BE2C (cell line): Measurements from ENCODE around the gene QPCT.

Experiments used
- DNase-seq: peaks from one replicate; pipeline ENCODE4 v3.0.0-alpha.2; 2020
- H3K27me3 ChIP-seq: fragments of 250-450 bp; sonication (Bioruptor Pico); 2 replicates; pipeline ENCODE4 v1.5.1; 2020; ENCODE audit warnings: mild to moderate bottlenecking
- H3K36me3 ChIP-seq: fragments of 250-450 bp; sonication (Bioruptor Pico); 2 replicates; pipeline ENCODE4 v1.5.1; 2020; ENCODE audit warnings: mild to moderate bottlenecking
- H3K4me1 ChIP-seq: fragments of 250-450 bp; sonication (Bioruptor Pico); 2 replicates; pipeline ENCODE4 v1.5.1; 2020
- H3K4me3 ChIP-seq: 2 replicates; pipeline ENCODE4 v1.5.1; 2011; ENCODE audit warnings: low read depth, low read length
- H3K9me3 ChIP-seq: fragments of 250-450 bp; sonication (Bioruptor Pico); 2 replicates; pipeline ENCODE4 v1.5.1; 2020
- CTCF ChIP-seq: IDR thresholded peaks from 2 replicates; pipeline ENCODE4 v1.5.1; 2012; ENCODE audit warnings: mild to moderate bottlenecking, low read depth, low read length

Gene QPCT

GRCh38 chr2:37337620-37338280, 6.7 kb upstream of the QPCT start:
- Histone ChIP-seq H3K36me3 (no peaks in the 10 kb centered on the region), H3K9me3 (no peaks in the 10 kb centered on the region)

GRCh38 chr2:37338933-37339332, 5.5 kb upstream of the QPCT start:
- Histone ChIP-seq H3K9me3 (no peaks in the 10 kb centered on the region), H3K4me1 (peaks cover 19% of the 10 kb centered on the region), H3K27me3 (no peaks in the 10 kb centered on the region), H3K36me3 (no peaks in the 10 kb centered on the region), H3K4me3 (no peak overlapping the region)
- no peak for DNase-seq
- no peak for TF ChIP-seq CTCF

More at GRCh38 chr2:37337620-37338280, 6.7 kb upstream of the QPCT start:
- no peak overlapping the region for H3K4me3 ChIP-seq
- no peaks in the 10 kb centered on the region for H3K27me3 ChIP-seq
- TF ChIP-seq CTCF = no peak
- peaks cover 14% of the 10 kb centered on the region for H3K4me1 ChIP-seq
- no peak for DNase-seq

- Histone ChIP-seq H3K9me3 (no peaks in the 10 kb centered on the region), H3K4me1 (peaks cover 19% of the 10 kb centered on the region), H3K27me3 (no peaks in the 10 kb centered on the region), H3K36me3 (no peaks in the 10 kb centered on the region), H3K4me3 (no peak overlapping the region)
- DNase-seq = no peak
- TF ChIP-seq CTCF = no peak
Measured at GRCh38 chr2:37340637-37341036, 3.8 kb upstream of the QPCT start.

- H3K4me3 ChIP-seq = no peak overlapping the region
- no peaks in the 10 kb centered on the region for H3K9me3 ChIP-seq
- no peak for TF ChIP-seq CTCF
- no peaks in the 10 kb centered on the region for H3K27me3 ChIP-seq
- no peaks in the 10 kb centered on the region for H3K36me3 ChIP-seq
- DNase-seq = peak; percentile 40
- peaks cover 19% of the 10 kb centered on the region for H3K4me1 ChIP-seq
Measured at GRCh38 chr2:37342591-37343220, 1.7 kb upstream of the QPCT start.

- no peaks in the 10 kb centered on the region for H3K27me3 ChIP-seq
- peak; percentile 47 for TF ChIP-seq CTCF
- H3K9me3 ChIP-seq = no peaks in the 10 kb centered on the region
- peaks cover 14% of the 10 kb centered on the region for H3K4me1 ChIP-seq
- no peak for DNase-seq
- peak overlapping the region; percentile 66 for H3K4me3 ChIP-seq
- no peaks in the 10 kb centered on the region for H3K36me3 ChIP-seq
Measured at GRCh38 chr2:37343537-37344434, 644 bp upstream of the QPCT start.
